Measurements from ENCODE around the gene EEPD1. TPM values are rescaled to one million over a fixed set of nuclear protein-coding genes. Genes with fewer than 3 reads are reported as not detected.

EEPD1 gene
- total and polyA plus RNA-seq, 11 donors: 3.7 to 12.2 (median 7.7) TPM

GRCh38 chr7:36214608-36215456, 61.8 kb downstream of the EEPD1 start:
- Histone ChIP-seq H3K27ac (no peak overlapping the region), H3K4me1 (peaks cover 0 to 30% (median 14%) of the 10 kb centered on the region in 12 donors), H3K4me3 (no peak overlapping the region), H3K9me3 (no peaks in the 10 kb centered on the region), H3K27me3 (no peaks in the 10 kb centered on the region), H3K36me3 (no peaks in the 10 kb centered on the region)
- no peak for TF ChIP-seq CTCF (IDR thresholded peaks at IDR 0.05)
- TF ChIP-seq POLR2A (IDR thresholded peaks at IDR 0.05): no peak
- WGBS, 4 donors: 82 to 85% (median 83%) methylated on average over 17 to 23 of the region's 23 CpGs
- no peak for DNase-seq
- intact Hi-C loops (cut with DNase I): no loop called here
- no peak for ATAC-seq

- Histone ChIP-seq H3K36me3 (no peaks in the 10 kb centered on the region), H3K27ac (no peak overlapping the region), H3K4me1 (peaks cover 0 to 24% (median 11%) of the 10 kb centered on the region in 12 donors), H3K27me3 (no peaks in the 10 kb centered on the region), H3K4me3 (no peak overlapping the region), H3K9me3 (no peaks in the 10 kb centered on the region)
- ATAC-seq (no peak), DNase-seq (no peak)
- intact Hi-C loops (cut with DNase I): no loop called here
- WGBS, 4 donors: 92 to 95% (median 93%) methylated on average over 2 of the region's 2 CpGs
- TF ChIP-seq POLR2A (IDR thresholded peaks at IDR 0.05): no peak
- TF ChIP-seq CTCF (IDR thresholded peaks at IDR 0.05): no peak
Observed at GRCh38 chr7:36215457-36215765, 62.4 kb downstream of the EEPD1 start.

- no peak overlapping the region for H3K27ac ChIP-seq
- no peaks in the 10 kb centered on the region for H3K27me3 ChIP-seq
- H3K36me3 ChIP-seq: no peaks in the 10 kb centered on the region
- 67 to 80% (median 70%) methylated on average over 4 of the region's 4 CpGs for WGBS, 4 donors
- H3K4me3 ChIP-seq: no peak overlapping the region
- peaks cover 0 to 18% (median 9%) of the 10 kb centered on the region in 12 donors for H3K4me1 ChIP-seq
- H3K9me3 ChIP-seq: no peaks in the 10 kb centered on the region
- ATAC-seq (peak in 3 of 4 donors; percentile 59 to 85 (median 73)), DNase-seq (no peak)
- intact Hi-C loops (cut with DNase I): no loop called here
- TF ChIP-seq POLR2A (IDR thresholded peaks at IDR 0.05): no peak
- TF ChIP-seq CTCF (IDR thresholded peaks at IDR 0.05): no peak
Observed at GRCh38 chr7:36216063-36216684, 63.1 kb downstream of the EEPD1 start.

GRCh38 chr7:36217211-36217960, 64.3 kb downstream of the EEPD1 start:
- 91 to 96% (median 94%) methylated on average over 4 of the region's 4 CpGs for WGBS, 4 donors
- intact Hi-C loops (cut with DNase I): no loop called here
- no peak for ATAC-seq

More at GRCh38 chr7:36217211-36217960, 64.3 kb downstream of the EEPD1 start:
- Histone ChIP-seq H3K36me3 (no peaks in the 10 kb centered on the region), H3K27ac (no peak overlapping the region), H3K4me1 (peaks cover 0 to 18% (median 9%) of the 10 kb centered on the region in 12 donors), H3K9me3 (no peaks in the 10 kb centered on the region), H3K4me3 (no peak overlapping the region), H3K27me3 (no peaks in the 10 kb centered on the region)
- no peak for DNase-seq
- TF ChIP-seq CTCF (IDR thresholded peaks at IDR 0.05) (no peak), POLR2A (IDR thresholded peaks at IDR 0.05) (no peak)
